Heart left ventricle (tissue), 13 donors: Measurements from ENCODE around the gene CRB1.

Source experiments
- POLR2A ChIP-seq, 2 donors: fragments of 450-650 bp; IDR thresholded peaks; one replicate each; pipeline ENCODE4 v1.6.1; 2017; ENCODE audit warnings: antibody characterized with exemption in 2 of 2, mild to moderate bottlenecking in 2 of 2, moderate library complexity in 2 of 2
- TF ChIP-seq, protein P1 (sequence below), 12 donors: fragments of 200-600 bp; sonication (generic) in 4 of 12; IDR thresholded peaks; one replicate each; pipeline versions ENCODE4 v1.5.0 to v1.8.0; 2018 to 2022; ENCODE audit warnings: antibody characterized with exemption in 12 of 12, mild to moderate bottlenecking in 5 of 12
- donor health status: ischemic (EF 13 %, LVEDD 7.1; RV severe dilation, severe dysfunction).
- donor health status: DM: no; HTN: yes; CAD: no.
- donor health status: DM: no; HTN: no; CAD: no.
- donor health status: ischemic (EF 25% LVEDD 6.9; RV normal size, moderate dysfunction).
- donor health status: ischemic (EF 25% LVEDD 5.7; RV mildly dilated, moderate dysfunction).
- donor health status: ischemic (EF 35%, LVEDD 5.7; RV mildly dilated, moderate dysfunction).
- donor health status: nonischemic (EF 11% LVEDD 7.7; RV severe dilation, severe dysfunction).
- donor health status: DM: yes; HTN: yes; CAD: no.
- donor health status: PGD.
- donor health status: ischemic (EF 29% LVEDD 5.4; RV normal size, mild dysfunction).
- donor health status: nonischemic (EF 23%, LVEDD 6.1; RV moderate dilation, normal function).

DNA sequence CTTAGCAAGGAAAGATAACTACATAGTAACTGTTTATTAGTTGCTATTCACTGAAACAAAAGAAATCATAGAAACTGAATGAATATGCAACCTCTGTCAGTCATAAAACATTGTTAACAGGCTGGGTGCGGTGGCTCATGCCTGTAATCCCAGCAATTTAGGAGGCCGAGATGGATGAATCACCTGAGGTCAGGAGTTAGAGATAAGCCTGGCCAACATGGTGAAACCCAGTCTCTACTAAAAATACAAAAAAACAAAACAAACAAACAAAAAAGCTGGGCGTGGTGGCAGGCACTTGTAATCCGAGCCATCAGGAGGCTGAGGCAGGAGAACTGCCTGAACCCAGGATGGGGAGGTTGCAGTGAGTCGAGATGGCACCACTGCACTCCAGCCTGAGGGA lies 44.1 kb downstream of the CRB1 start:
- no peak for TF ChIP-seq POLR2A (IDR thresholded peaks at IDR 0.05)
- TF ChIP-seq, protein P1, sequence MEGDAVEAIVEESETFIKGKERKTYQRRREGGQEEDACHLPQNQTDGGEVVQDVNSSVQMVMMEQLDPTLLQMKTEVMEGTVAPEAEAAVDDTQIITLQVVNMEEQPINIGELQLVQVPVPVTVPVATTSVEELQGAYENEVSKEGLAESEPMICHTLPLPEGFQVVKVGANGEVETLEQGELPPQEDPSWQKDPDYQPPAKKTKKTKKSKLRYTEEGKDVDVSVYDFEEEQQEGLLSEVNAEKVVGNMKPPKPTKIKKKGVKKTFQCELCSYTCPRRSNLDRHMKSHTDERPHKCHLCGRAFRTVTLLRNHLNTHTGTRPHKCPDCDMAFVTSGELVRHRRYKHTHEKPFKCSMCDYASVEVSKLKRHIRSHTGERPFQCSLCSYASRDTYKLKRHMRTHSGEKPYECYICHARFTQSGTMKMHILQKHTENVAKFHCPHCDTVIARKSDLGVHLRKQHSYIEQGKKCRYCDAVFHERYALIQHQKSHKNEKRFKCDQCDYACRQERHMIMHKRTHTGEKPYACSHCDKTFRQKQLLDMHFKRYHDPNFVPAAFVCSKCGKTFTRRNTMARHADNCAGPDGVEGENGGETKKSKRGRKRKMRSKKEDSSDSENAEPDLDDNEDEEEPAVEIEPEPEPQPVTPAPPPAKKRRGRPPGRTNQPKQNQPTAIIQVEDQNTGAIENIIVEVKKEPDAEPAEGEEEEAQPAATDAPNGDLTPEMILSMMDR (IDR thresholded peaks at IDR 0.05): no peak
